Limb (tissue), 2 donors: Measurements from ENCODE around the gene P3H1.
"Not testable (repeated sequence)": the region's sequence is repeated elsewhere in the genome, so short reads cannot be mapped to it uniquely, and the experiment has no call there.

Source experiments
- DNase-seq, 2 donors: peaks; one replicate each; pipeline ENCODE4 v3.0.0-alpha.2; 2016; ENCODE audit errors: extremely low spot score in 2 of 2

The P3H1 gene

GRCh38 chr1:42769811-42770210 is 3.0 kb upstream of the P3H1 start:
- no peak for DNase-seq

- DNase-seq, result no peak
Measured at GRCh38 chr1:42768172-42768571, 1.3 kb upstream of the P3H1 start.

- no peak for DNase-seq
Measured at GRCh38 chr1:42767510-42768000, 727 bp upstream of the P3H1 start.

GRCh38 chr1:42765832-42766740 is 742 bp downstream of the P3H1 start:
- DNase-seq, result peak; percentile 76 to 80

- DNase-seq, result no peak
Measured at GRCh38 chr1:42765269-42765668, 1.6 kb downstream of the P3H1 start.

- DNase-seq, result no peak
Measured at GRCh38 chr1:42762269-42762668, 4.6 kb downstream of the P3H1 start.

- no peak for DNase-seq
Measured at GRCh38 chr1:42761567-42761966, 5.3 kb downstream of the P3H1 start.

GRCh38 chr1:42759114-42759513 is 7.7 kb downstream of the P3H1 start:
- DNase-seq, result no peak

- no peak for DNase-seq
Measured at GRCh38 chr1:42758641-42759040, 8.2 kb downstream of the P3H1 start.

GRCh38 chr1:42757892-42758275 is 8.9 kb downstream of the P3H1 start:
- no peak for DNase-seq

GRCh38 chr1:42756956-42757891 is 9.6 kb downstream of the P3H1 start:
- peak in 1 of 2 donors; percentile 69 for DNase-seq

GRCh38 chr1:42753070-42753469 is 13.8 kb downstream of the P3H1 start:
- DNase-seq, result no peak

- DNase-seq, result no peak
Measured at GRCh38 chr1:42752284-42752683, 14.5 kb downstream of the P3H1 start.

GRCh38 chr1:42751511-42752070 is 15.2 kb downstream of the P3H1 start:
- not testable (repeated sequence) for DNase-seq

- DNase-seq, result no peak
Measured at GRCh38 chr1:42750041-42750440, 16.8 kb downstream of the P3H1 start.

GRCh38 chr1:42748461-42749410 is 18.1 kb downstream of the P3H1 start:
- DNase-seq, result no peak

- no peak for DNase-seq
Measured at GRCh38 chr1:42748021-42748420, 18.8 kb downstream of the P3H1 start.

GRCh38 chr1:42747125-42747524 is 19.7 kb downstream of the P3H1 start:
- peak in 1 of 2 donors; percentile 73 for DNase-seq

GRCh38 chr1:42746436-42747105 is 20.3 kb downstream of the P3H1 start:
- DNase-seq, result no peak

GRCh38 chr1:42745851-42746250 is 21.0 kb downstream of the P3H1 start:
- no peak for DNase-seq
